HG02970 (cell line): ENCODE data around the gene SPINT4.
"Not testable (repeated sequence)": the region's sequence is repeated elsewhere in the genome, so short reads cannot be mapped to it uniquely, and the experiment has no call there.

Source experiments
- ATAC-seq: cut with Tn5 transposase; IDR thresholded peaks from one replicate; pipeline ENCODE4 v1.9.1; 2021; ENCODE audit warnings: mild to moderate bottlenecking, moderate library complexity, moderate number of reproducible peaks; ENCODE audit not compliant: unreplicated experiment, low FRiP score

Gene SPINT4

DNA sequence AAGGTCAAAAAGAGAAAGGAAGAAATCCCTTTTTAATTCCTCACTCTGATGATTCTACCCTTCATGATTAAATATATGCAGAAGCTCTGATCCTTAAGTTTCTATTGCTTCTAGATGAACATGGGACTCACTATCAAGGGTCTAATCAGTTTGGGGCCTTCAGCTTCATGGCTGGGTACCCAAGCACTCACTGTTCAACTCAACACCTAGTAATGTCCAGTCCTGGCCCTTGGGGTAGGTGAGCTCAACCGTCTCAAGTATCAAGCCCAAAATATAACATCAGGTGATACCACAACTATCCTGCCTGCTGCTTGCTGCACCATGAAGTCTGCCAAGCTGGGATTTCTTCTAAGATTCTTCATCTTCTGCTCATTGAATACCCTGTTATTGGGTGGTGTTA, at the start of gene SPINT4:
Gene SPINT4, plus strand, starts transcription at position 301 of the 400 bp plus-strand sequence. Its CDS starts 21 bp downstream, at position 322.
- no peak for ATAC-seq

DNA sequence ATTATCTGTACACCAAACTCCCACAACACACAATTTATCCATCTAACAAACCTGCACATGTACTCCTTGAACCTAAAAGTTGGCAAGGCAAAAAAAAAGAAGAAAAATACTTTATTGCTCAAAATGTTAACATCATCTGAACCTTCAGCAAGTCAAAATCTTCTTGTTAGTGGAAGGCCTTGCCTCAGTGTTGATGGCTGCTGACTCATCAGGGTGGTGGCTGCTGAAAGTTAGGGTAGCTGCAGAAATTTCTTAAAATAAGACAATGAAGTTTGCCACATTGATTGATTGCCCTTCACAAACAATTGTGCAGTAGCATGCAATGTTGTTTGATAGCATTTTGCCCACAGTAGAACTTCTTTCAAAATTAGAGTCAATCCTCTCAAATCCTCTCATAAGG, 49.4 kb upstream of the SPINT4 start:
- ATAC-seq, result no peak

DNA sequence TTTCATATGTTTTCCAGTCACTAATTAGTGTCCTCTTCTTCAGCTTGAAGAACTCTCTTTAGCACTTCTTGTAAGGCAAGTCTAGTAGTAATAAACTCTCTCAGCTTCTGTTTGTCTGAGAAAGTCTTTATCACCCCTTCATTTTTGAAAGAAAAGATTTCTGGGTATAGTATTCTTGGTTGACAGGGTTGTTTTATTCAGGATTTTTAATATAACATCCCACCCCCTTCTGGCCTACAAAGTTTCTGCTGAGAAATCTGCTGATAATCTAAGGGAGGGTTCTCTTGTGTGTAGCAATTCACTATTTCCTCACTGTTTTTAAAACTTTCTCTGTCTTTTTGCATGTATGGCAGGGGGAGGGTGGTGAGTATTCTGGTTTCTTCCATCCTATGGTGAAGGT, 42.5 kb upstream of the SPINT4 start:
- no peak for ATAC-seq

DNA sequence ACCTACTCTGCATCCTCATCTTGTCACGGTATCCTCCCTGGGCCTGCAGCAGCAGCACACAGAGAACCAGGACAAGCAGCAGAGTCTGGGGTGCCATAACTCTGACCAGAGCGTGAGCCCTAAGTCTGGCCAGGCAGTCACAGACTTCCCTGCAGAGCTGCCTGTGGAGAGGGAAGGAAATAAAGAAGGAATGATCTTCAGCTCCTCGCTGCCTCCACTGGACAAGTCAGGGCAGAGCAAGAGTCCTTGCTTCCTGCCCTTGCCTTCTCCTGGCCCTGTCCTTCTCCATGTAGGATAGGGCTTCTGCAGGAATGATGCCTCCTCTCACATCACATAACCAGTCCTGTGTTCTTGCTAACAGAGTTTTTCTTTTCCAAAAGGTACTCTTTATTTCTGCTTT, 36.3 kb upstream of the SPINT4 start:
- no peak for ATAC-seq

DNA sequence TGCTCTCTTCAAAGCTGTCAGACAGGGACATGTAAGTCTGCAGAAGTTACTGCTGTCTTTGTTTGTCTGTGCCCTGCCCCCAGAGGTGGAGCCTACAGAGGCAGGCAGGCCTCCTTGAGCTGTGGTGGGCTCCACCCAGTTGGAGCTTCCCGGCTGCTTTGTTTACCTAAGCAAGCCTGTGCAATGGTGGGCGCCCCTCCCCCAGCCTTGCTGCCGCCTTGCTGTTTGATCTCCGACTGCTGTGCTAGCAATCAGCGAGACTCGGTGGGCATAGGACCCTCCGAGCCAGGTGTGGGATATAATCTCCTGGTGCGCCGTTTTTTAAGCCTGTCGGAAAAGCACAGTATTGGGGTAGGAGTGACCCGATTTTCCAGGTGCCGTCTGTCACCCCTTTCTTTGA, 28.8 kb upstream of the SPINT4 start:
- ATAC-seq, result not testable (repeated sequence)

DNA sequence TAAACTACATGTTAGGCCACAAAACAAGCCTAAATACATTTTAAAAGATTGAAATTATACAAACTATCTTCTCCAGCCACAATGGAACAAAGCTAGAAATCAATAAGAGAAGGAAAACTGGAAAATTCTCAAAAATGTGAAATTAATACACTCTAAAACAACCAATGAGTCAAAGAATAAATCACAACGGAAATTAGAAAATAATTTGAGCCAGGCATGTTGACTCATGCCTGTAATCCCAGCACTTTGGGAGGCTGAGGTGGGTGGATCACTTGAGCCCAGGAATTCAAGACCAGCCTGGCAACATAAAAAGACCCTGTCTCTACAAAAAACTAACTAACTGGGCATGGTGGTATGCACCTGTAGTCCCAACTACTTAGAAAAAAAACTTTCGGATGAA, 26.7 kb upstream of the SPINT4 start:
- no peak for ATAC-seq

DNA sequence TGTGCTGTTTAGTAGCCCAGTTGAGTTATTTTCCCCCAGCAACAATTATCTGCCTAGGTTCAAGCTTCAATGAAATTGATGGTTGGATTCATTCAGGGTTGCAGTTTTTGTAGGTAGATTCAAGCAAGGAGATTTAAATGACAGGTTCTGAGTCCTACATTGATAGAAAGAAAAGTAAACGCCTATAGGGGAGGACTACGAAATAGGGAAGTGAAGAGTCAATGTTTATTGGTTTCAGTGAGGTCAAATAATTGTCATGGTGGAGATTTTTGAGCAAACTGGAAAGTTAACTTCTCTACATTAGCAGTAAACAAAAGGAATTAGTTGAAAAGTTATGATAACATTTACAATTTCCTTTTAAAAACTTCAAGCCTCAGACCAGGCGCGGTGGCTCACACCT, 21.0 kb upstream of the SPINT4 start:
- ATAC-seq, result no peak

DNA sequence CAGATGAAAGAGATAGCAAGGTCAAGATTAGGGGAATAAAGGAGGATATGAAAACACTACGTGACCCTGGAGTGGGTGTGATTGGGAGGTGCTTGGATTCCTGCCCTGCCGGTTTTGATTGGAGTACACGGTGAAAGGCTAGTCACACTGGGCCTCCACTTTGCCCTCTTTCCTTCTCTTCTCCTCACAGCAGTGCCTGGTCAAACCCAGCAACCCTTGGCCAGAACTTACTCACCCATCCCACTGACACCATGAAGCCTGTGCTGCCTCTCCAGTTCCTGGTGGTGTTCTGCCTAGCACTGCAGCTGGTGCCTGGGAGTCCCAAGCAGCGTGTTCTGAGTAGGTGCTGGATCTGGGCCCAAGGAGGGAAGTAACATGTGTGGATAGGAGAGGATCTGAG, 20.3 kb upstream of the SPINT4 start, which contains the start of gene WFDC13:
Gene WFDC13, plus strand, starts transcription at position 166 of the 400 bp plus-strand sequence. Its CDS starts 86 bp downstream, at position 252.
- ATAC-seq, result no peak

DNA sequence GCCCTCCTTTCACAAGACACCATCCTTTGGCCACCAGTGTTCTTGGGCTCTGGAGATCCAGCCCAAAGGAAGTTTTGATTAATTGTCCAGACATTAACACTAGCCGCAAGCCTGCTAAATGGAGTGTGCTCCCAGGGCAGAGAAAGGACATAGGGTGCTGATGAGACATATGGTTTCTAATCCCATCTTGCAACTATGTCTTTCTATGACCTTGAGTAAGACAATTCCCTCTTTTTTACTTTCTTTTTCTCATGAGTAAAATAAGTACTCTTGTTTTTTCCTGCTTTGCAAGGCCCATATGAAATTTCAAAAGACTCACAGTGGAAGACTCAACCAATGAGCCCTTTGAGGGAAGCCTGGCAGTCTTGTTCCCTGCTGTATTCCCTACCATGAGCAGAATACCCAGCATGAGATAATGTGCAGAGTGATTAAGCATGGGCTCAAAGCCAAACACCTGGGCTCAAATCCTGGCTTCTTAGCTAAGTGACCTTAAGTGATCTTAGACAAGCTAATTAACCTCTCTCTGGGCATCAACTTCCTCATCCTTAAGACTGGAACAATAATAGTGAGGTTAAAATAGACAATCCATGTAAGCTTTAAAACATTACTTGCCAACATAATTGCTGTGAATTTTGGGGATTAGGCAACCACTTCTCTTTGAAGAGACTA, 17.0 kb upstream of the SPINT4 start, which contains the start of gene WFDC10B:
Gene WFDC10B, minus strand, starts transcription at position 51 of the 669 bp plus-strand sequence. CDS start 19,027 bp downstream, outside the sequence.
- ATAC-seq, result no peak

DNA sequence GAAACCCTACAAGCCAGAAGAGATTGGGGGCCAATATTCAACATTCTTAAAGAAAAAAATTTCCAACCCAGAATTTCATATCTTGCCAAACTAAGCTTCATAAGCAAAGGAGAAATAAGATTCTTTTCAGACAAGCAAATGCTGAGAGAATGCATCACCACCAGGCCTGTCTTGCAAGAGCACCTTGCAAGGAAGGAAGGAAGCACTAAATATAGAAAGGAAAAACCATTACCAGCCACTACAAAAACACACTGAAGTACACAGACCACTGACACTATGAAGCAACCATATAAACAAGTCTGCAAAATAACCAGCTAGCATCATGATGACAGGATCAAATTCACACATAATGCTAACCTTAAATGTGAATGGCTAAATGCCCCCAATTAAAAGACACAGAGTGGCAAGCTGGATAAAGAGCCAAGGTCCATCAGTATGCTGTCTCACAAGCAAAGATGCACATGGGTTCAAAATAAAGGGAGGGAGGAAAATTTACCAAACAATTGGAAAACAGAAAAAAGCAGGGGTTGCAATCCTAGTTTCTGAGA, 5.9 kb upstream of the SPINT4 start:
- ATAC-seq, result not testable (repeated sequence)

DNA sequence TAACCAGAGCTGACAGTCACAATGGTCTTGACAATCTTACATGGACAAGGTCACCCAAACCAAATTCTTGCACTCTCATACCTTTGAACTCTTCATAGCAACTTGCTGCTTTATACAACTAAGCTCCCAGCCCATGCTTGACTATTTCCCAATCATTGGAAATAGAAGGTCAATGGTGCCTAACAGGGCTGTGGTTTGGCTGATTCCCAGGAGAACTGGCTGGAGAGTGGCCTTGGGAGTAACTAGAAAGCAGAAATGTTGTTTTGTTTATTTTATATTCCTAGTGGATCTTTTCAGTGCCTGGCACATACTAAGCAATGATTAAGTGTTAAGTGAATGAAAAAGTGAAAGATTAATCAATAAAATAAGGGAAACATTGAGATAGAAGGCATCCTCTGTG, 3.0 kb downstream of the SPINT4 start:
- no peak for ATAC-seq

DNA sequence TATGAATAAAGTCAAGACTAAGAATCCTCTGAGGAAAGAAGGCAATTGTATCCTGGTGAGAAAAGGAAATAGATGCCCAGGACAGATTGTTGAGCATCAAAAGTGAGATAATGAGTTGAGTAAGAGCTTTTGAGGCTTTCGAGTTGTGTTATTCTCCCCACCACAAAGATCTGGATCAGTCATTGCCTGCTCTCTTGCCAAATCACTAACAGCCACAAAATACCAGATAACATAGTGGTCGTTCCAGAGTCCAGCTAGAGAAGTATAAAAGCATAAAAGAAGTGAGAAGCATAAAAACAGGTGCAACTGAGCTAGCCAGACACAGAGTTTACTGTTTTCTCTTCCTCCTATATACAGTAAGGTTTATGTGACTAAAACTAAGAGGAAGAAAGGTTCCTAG, 4.9 kb downstream of the SPINT4 start:
- no peak for ATAC-seq

DNA sequence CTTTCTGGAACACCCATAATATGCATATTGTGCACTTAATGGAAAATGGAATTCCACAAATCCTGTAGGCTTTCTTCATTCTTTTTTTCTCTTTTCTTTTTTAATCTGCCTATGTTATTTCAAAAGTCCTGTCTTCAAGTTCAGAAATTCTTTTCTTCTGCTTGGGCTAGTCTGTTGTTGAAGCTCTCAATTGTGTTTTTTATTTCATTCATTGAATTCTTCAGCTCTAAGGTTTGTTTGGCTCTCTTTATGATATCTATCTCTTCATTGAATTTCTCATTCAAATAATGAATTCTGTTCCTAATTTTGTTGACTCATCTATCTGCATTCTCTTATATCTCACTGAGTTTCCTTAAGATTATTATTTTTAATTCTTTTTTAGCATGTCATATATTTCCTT, 10.1 kb downstream of the SPINT4 start:
- ATAC-seq, result no peak

DNA sequence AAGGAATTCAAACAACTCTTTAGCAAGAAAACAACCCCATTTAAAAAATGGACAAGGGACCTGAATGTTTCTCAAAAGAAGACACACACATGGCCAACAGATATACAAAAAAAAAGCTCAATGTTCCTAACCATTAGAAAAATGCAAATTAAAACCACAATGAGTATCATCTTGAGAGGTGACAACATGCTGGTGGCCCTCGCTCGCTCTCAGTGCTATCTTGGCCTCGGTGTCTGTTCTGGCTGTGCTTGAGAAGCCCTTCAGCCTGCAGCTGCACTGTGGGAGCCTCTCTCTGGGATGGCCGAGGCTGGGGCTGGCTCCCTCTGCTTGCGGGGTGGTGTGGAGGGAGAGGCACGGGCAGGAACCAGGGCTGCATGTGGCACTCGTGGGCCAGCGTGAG, 13.4 kb downstream of the SPINT4 start:
- no peak for ATAC-seq

DNA sequence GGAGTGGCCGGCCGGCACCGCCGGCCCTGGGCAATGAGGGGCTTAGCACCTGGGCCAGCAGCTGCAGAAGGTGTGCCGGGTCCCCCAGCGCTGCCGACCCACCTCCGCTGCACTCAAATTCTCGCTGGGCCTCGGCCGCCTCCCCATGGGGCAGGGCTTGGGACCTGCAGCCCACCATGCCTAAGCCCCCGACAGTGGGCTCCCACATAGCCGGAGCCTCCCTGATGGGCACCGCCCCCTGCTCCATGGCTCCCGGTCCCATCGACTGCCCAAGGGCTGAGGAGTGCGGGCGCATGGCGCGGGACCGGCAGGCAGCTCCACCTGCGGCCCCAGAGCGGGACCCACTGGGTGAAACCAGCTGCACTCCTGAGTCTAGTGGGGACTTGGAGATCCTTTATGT, 13.8 kb downstream of the SPINT4 start:
- no peak for ATAC-seq

DNA sequence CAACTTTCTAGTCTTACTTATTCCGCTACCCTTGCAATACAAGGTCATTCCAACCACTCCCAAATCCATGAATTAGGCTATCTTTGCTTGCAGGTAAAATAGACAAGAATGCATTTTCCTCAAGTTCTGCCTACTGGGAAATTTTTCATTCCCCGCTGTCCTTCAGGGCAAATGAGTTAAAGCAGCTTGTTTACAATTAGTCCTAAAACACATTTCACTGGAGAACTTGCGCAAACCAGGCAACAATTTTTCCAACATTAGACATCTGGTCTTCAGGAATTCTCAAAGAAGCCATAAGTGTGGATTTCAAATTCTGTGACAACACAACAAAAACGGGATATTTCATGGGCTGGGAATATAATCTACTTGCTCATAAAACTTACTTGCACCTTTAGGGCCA, 20.4 kb downstream of the SPINT4 start:
- no peak for ATAC-seq

DNA sequence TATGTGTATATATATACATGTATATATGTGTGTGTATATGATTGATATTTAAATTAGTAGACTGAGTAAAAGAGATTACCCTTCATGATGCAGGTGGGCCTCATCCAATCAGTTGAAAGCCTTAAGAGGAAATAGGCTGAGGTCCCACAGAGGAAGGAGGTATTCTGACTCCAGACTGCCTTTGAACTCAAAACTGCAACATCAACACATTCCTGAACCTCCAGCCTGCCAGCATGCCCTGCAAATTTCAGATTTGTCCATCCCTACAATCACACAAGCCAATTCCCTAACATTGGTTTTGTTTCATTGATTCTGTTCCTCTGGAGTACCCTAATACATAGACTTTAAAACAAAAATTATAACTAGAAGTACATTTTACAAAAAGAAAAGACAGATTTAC, 22.9 kb downstream of the SPINT4 start:
- ATAC-seq, result no peak

DNA sequence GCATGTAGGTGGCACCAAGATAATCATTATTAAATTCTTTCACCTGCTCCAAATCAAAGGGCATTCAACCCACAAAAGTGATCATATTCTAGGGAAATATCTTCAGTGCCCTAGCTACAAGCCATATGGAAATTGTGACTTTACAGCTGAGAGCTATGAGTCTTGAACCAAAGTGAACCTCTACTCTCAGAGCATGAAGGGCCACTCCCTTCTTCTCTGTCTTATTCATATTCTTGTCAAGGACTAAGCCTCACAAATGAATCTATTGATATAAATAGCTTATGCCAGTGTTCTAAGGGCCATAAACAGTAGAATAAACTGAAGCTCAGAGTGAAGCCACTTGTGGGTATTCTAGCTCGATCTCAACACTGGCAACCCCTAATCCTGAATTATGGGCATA, 29.6 kb downstream of the SPINT4 start:
- ATAC-seq, result no peak

DNA sequence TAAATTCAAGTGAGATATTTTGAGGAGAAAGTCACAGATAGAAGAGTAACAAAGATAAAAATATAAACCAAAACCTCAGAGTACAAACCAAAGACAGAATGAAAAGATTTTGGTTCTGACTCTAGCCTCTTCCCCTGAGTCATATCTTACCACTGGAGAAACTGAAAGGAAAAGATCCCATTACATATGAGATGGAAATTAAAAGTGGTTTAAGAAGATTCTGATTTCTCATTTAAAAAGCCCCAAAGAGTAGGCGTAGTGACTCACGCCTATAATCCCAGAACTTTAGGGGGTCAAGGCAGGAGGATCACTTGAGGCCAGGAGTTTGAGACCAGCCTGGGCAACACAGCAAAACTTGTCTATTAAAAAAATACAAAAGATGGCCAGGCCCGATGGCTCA, 30.6 kb downstream of the SPINT4 start:
- no peak for ATAC-seq

DNA sequence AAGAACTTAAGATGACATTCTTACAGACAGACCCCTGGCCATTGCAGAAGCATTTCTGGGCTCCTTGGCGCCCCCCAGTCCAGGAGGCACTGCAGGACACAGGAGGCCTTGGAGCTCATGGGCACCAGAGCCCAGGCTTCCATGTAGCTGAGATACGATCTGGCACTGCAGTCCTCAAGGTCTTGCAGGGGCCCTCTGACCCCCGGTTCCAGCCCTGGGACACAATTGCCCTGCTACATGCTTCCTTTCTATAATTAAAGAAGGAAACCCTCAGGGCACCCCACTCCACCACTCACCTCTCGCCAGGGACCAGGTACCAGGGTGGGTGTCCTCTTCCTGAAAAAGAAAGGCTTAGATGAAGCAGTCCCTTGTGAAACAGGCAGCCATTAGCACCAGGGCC, 35.9 kb downstream of the SPINT4 start:
- no peak for ATAC-seq

DNA sequence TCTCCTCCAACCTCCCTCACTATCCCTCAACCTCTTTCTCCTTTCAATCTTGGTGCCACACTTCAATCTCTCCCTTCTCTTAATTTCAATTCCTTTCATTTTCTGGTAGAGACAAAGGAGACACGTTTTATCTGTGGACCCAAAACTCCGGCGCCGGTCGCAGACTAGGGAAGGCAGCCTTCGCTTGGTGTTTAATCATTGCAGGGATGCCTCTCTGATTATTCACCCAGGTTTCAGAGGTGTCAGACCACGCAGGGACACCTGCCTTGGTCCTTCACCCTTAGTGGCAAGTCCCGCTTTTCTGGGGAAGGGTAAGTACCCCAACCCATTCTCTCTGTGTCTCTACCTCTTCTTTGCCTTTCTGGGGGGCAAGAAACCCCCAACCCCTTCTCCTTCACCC, 37.8 kb downstream of the SPINT4 start:
- not testable (repeated sequence) for ATAC-seq

DNA sequence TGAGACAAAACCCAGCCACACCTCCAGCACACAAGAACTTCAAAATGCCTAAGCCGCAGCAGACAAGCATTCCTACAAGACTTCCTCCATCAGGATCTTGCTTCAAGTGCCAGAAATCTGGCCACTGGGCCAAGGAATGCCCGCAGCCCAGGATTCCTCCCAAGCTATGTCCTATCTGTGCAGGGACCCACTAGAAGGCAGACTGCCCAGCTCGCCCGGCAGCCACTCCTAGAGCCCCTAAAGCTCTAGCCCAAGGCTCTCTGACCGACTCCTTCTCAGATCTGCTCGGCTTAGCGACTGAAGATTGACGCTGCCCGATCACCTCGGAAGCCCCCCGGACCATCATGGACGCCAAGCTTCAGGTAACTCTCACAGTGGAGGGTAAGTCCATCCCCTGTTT, 39.8 kb downstream of the SPINT4 start:
- ATAC-seq, result not testable (repeated sequence)
